CD4-positive, alpha-beta T cell treated with Interleukin-15 for 4 hours (primary cell): ENCODE results near the gene HNRNPH3.
"Not testable (repeated sequence)": the region's sequence is repeated elsewhere in the genome, so short reads cannot be mapped to it uniquely, and the experiment has no call there.

Source experiments
- DNase-seq: peaks from one replicate; pipeline ENCODE4 v3.0.0-alpha.2; 2020; ENCODE audit warnings: low spot score

The HNRNPH3 gene, protein sequence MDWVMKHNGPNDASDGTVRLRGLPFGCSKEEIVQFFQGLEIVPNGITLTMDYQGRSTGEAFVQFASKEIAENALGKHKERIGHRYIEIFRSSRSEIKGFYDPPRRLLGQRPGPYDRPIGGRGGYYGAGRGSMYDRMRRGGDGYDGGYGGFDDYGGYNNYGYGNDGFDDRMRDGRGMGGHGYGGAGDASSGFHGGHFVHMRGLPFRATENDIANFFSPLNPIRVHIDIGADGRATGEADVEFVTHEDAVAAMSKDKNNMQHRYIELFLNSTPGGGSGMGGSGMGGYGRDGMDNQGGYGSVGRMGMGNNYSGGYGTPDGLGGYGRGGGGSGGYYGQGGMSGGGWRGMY

GRCh38 chr10:68331455-68332258, at the start of gene HNRNPH3:
HNRNPH3 (plus strand) TSS chr10:68332064; CDS start chr10:68337222, 5,158 bp downstream.
- peak; percentile 98 for DNase-seq

DNA sequence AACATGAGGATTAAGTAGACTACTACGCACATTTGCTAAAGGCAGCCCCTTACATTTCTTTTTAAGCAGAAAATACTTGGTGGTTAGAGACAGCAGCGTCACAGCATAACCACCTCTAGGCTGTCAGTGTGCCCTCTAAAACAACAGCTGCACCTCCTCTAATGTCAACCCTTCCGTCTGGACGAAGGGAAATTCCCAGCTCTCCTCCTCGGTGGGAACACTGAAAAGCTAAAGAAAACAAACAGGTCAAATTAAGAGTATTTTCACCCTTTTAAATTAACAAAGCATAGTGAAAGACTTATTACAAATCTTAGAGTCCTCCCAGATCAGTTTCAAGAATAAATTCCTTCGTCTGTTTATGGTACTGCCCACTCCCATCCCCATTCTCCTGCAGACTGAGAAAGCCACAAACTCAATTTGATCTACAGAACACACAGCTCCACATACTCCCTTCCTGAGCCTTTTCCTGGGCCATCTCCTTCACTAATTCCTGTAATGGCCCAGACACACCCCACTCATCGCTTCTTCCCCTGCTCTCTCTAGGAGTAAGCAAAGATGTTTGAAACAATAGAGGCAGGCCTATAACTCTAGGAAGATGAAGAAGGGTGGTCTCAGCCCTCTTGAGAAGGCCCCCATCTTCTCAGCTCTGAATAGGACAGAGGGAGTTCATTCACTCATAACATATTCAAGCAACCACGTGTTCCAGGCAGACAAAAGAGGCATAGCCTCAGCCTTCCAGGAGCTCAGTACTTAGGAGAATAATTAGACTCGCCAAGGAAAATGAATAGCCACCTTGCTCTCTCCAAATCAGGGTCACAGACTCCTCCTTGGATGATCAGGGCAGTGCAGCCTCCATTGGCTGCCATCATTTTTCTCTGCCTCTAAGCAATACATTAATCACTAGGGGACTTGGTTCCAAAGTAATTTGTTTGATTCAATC, 47.5 kb upstream of the HNRNPH3 start:
- no peak for DNase-seq

- no peak for DNase-seq
These were observed 43.1 kb upstream of the HNRNPH3 start for GRCh38 chr10:68288717-68289116.

DNA sequence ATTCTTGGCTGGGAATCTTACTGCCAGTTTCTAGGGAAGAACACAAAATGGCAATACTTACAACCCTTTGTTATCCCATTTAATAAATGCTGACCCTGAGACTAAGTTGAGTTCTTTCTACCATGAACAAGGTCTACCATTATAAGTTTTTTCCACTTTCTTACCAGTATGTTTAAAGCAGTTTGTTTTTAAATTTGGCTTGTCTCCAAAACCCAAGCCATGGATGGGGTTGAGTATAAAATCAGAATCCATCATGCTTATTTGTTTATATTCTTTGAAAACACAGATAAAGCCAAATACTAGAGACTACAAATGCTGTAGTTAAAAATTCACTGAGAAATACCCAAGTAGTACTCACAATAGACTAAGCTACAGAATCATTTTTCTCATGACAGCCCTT, 41.1 kb upstream of the HNRNPH3 start:
- no peak for DNase-seq

DNA sequence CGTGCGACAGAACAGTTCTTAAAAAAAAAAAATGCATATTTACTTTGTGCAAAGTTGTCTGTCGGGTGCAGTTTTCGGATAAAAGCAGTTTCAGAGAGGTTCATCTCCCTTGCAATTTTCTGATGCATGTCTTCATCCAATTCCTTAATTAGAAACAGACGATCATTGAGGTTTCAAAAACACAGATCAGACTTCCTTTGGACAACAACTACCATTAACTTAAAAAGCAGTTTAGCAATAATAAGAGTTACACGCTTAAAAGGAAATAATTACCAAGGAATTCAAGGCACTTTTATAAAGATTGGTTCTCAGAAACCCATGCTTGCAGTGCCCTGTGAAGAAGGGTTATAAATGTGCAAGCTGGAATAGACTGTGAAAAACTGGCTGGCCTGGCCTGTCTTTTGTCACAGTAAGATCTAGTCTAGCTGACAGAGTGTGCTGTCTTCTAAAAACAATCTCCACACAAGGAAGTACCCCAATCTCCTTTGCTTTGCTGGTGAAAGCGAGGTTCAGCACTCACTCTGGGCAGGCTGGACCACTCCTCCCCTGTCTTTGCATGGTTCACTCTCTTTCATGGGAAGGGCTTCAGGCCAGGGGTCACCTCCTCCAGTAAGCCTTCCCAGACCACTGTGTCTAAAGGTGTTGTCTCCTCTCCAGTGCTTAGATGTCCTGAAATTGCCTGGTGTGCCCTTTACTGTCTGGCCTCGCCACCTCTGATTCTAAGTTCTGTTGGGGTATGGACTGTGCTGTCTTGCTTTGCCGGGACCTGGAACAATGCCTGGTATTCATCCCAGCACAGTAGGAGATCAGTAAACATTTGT, 34.8 kb upstream of the HNRNPH3 start:
- DNase-seq = no peak

GRCh38 chr10:68301301-68301700, 30.6 kb upstream of the HNRNPH3 start:
- DNase-seq = no peak

DNA sequence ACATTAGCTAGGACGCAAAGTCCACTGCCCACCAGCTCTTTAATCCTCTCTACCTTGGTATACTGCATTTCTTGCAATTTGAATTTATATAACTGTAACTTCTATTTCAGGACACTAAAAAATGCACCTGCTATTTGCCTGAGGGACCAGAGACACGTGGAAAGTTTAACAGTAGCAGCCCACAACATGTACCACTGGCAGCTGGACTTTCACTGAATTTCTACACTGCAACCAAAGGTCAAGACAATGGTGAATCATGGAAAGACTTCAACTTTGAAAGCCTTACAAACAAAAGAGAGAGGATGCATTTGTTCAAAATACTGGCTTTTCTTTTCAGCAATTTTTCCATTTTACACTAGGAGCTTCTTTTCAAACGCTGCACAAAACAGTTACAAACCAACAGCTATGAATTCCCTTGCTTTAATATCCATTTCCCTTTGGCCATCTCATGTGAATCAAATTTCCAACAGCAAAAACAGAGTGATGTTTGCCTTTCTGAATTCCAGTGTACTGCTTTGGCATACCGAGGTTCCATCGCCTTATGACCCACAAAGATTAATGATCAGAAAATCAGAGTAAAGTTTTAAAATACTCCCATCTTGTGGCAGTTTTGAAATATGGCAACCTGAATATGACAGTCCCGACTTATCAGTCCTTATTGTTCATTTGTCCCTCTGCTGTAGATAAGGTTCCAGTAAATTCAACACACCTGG, 29.9 kb upstream of the HNRNPH3 start:
- peak; percentile 26 for DNase-seq

DNA sequence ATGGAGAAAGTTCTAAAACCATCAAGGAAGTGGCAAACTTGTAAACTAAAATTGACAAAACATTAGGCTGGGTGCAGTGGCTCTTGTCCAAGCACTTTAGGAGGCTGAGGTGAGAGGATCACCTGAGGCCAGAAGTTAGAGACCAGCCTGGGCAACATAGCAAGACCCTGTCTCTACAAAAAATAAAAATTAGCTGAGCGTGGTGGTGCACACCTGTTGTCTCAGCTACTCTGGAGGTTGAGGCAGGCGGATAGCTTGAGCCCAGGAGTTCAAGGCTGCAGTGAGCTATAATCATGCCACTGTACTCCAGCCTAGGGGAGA, 29.4 kb upstream of the HNRNPH3 start:
- DNase-seq = no peak

DNA sequence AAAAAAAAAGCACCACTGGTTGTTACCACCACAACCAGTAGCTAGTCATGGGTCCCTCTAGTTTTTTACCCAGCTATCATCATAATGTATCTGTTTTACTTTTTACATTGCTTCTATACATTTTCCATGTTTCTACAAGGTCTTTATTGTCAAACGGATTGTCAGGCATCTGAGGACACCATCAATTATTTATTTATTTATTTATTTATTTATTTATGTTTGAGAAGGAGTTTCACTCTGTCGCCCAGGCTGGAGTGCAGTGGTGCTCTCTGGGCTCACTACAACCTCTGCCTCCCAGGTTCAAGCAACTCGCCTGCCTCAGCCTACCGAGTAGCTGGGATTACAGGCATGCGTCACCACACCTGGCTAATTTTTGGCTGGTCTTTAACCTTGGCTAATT, 29.0 kb upstream of the HNRNPH3 start:
- no peak for DNase-seq

- DNase-seq = no peak
These were observed 27.9 kb upstream of the HNRNPH3 start for GRCh38 chr10:68303849-68304412.

- no peak for DNase-seq
These were observed 26.0 kb upstream of the HNRNPH3 start for GRCh38 chr10:68305854-68306253.

DNA sequence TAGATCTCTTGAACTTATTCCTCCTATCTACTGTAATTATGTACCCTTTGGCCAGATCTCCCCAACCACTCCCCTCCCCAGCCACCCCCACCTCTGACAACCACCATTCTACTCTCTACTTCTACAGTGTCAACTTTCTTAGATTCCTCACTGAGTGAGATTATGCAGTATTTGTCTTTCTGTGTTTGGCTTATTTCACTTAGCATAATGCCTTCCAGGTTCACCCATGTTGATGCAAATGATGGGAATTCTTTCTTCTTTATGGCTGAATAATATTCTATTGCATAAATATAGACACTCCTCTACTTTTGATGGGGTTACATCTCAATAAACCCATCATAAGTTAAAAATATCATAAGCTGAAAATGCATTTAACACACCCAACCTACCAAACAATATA, 21.3 kb upstream of the HNRNPH3 start:
- DNase-seq = no peak

- not testable (repeated sequence) for DNase-seq
These were observed 16.9 kb upstream of the HNRNPH3 start for GRCh38 chr10:68314930-68315329.

DNA sequence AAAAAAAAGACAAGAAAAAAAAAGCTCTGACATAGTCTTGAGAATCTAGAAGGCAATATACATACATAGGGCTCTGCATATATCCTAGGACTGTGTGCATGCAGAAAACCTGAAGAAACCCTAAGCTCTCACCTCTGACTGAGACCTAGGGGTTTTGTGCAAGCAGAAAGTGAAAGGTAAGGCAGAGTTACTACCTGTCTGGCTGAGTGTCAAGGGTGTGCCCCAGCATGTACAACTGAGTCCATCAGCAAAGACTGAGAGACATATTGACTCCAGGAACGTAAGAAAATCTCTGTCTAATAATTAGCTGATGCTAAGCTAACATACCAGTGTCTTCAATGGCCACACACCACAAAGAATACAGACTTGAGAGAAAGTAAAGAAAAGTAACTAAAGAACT, 16.3 kb upstream of the HNRNPH3 start:
- DNase-seq = no peak

GRCh38 chr10:68318331-68319059, 13.4 kb upstream of the HNRNPH3 start:
- no peak for DNase-seq

GRCh38 chr10:68324396-68324795, 7.5 kb upstream of the HNRNPH3 start:
- DNase-seq = not testable (repeated sequence)

GRCh38 chr10:68327889-68328786, 3.7 kb upstream of the HNRNPH3 start:
- no peak for DNase-seq

DNA sequence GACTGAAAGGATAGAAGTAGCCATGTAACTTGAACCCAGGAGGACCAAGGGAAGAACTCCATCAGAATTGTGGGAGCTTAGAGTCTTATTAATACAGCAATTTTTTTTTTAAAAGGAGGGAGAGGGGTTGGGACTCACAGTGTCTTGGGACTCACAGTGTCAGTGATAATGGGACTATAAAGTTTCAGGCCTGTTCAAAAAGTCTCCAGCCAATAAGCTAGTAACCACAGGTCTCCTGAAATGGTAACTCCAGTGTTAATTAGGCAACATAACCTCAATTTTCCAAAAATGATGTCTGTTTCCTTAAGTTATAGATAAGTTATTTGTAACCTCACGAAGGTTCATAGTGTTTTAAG, 2.4 kb upstream of the HNRNPH3 start:
- DNase-seq = no peak
